Right lobe of liver (tissue), 6 donors: ENCODE data around the gene COL18A1. TPM values are rescaled to one million over a fixed set of nuclear protein-coding genes. Genes with fewer than 3 reads are reported as not detected.

Source experiments
- ATAC-seq, 4 donors: fragments of 200-7000 bp; cut with Tn5 transposase; one replicate each; pipeline ENCODE4 v1.9.1; 2020; ENCODE audit warnings: mild to moderate bottlenecking in 4 of 4, moderate library complexity in 4 of 4
- DNase-seq, 3 donors: peaks; one replicate each; pipeline ENCODE4 v3.0.0-alpha.2; 2020
- H3K27ac ChIP-seq, 3 donors: fragments of 200-600 bp; one replicate each; pipeline ENCODE4 v1.8.0; 2022
- H3K27me3 ChIP-seq, 2 donors: fragments of 200-600 bp; one replicate each; pipeline ENCODE4 v1.8.0; 2022
- H3K36me3 ChIP-seq, 4 donors: fragments of 200-600 bp; sonication (generic) in 1 of 4; one replicate each; pipeline versions ENCODE4 v1.5.1 to v1.8.0; 2017 to 2022; ENCODE audit warnings: control low read depth in 1 of 4
- H3K4me1 ChIP-seq, 4 donors: fragments of 200-600 bp; sonication (generic) in 1 of 4; one replicate each; pipeline versions ENCODE4 v1.5.1 to v1.8.0; 2017 to 2022; ENCODE audit warnings: control low read depth in 1 of 4
- H3K4me3 ChIP-seq, 3 donors: fragments of 200-600 bp; one replicate each; pipeline ENCODE4 v1.8.0; 2022
- H3K9me3 ChIP-seq, 4 donors: fragments of 200-600 bp; sonication (generic) in 1 of 4; one replicate each; pipeline versions ENCODE4 v1.5.1 to v1.8.0; 2017 to 2022; ENCODE audit warnings: control low read depth in 1 of 4
- POLR2A ChIP-seq: fragments of 450-650 bp; IDR thresholded peaks from one replicate; pipeline ENCODE4 v1.6.1; 2017; ENCODE audit warnings: antibody characterized with exemption, mild to moderate bottlenecking
- WGBS: methylation state at CpG from one replicate; pipeline ENCODE4 v1.1.6; 2018; ENCODE audit warnings: low coverage, low lambda C conversion rate; ENCODE audit not compliant: insufficient coverage; ENCODE audit errors: missing lambda C conversion rate; 5-methylcytosine and 5-hydroxymethylcytosine counted together
- intact Hi-C, 2 donors: fragments of 100-400 bp; cut with DNase I; formaldehyde crosslinking; loops; one replicate each; pipeline versions ENCODE4 v1.11.2 to v1.14.1; 2022
- total RNA-seq, 6 experiments: library from RNA; depleted of rRNA in 2 of 6; stranded (reverse); fragments of >200 nt in 2 of 6; fragmentation: NEBNext Ultra II Directional in 3 of 6; extraction: Animal tissue kit (Norgen Biotek cat#: 25700) in 3 of 6; gene quantifications; one replicate each; pipeline versions ENCODE4 v1.1.0 to v1.2.4, GENCODE V29; 2016 to 2023
- TF ChIP-seq, protein P1 (sequence below), 4 donors: fragments of 200-600 bp in 3 of 4; fragments of 450-650 bp in 1 of 4; IDR thresholded peaks; one replicate each; pipeline versions ENCODE4 v1.5.1 to v1.8.0; 2016 to 2022; ENCODE audit warnings: antibody characterized with exemption in 4 of 4, mild to moderate bottlenecking in 2 of 4
- donor health status: DM: no; HTN: yes; CAD: no.
- donor health status: DM: no; HTN: no; CAD: no.
- donor health status: DM: no; HTN: no; CAD: no.
- donor health status: DM: no; HTN: yes; CAD: no.
- donor health status: DM: no; HTN: yes; CAD: no.

The COL18A1 gene
- total RNA-seq, 6 experiments from 2014 or later = 261 to 487 (median 297) TPM

DNA sequence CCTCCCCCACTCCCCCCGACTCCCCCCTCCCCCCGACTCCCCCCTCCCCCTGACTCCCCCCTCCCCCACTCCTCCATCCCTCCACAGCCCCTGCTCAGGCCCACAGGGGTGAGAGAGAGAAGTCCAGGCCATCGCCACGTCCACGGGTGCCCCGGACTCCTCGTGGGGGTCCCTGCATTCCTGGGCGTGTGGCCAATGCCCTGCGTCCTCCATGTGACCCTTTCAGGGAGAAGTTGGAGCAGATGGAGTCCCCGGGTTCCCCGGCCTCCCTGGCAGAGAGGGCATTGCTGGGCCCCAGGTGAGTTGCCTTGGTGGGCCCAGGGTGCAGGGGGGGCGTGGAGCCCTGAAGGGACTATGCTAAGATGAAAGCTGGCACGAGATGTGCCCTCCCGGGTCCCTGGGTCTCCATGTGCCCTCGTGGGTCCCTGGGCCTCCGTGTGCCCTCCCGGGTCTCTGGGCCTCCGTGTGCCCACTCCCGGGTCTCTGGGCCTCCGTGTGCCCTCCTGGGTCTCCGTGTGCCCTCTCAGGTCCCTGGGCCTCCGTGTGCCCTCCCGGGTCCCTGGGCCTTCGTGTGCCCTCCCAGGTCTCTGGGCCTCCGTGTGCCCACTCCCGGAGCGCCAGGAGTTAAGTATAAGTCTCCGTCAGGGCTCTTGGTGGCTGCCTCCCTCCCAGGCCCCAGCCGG is 85.2 kb downstream of the COL18A1 start:
- intact Hi-C loops = no loop called here
- no peak overlapping the region for H3K27ac ChIP-seq
- no peaks in the 10 kb centered on the region for H3K9me3 ChIP-seq
- H3K4me1 ChIP-seq = no peaks in the 10 kb centered on the region
- H3K27me3 ChIP-seq = no peaks in the 10 kb centered on the region
- no peak for TF ChIP-seq POLR2A
- TF ChIP-seq, protein P1, sequence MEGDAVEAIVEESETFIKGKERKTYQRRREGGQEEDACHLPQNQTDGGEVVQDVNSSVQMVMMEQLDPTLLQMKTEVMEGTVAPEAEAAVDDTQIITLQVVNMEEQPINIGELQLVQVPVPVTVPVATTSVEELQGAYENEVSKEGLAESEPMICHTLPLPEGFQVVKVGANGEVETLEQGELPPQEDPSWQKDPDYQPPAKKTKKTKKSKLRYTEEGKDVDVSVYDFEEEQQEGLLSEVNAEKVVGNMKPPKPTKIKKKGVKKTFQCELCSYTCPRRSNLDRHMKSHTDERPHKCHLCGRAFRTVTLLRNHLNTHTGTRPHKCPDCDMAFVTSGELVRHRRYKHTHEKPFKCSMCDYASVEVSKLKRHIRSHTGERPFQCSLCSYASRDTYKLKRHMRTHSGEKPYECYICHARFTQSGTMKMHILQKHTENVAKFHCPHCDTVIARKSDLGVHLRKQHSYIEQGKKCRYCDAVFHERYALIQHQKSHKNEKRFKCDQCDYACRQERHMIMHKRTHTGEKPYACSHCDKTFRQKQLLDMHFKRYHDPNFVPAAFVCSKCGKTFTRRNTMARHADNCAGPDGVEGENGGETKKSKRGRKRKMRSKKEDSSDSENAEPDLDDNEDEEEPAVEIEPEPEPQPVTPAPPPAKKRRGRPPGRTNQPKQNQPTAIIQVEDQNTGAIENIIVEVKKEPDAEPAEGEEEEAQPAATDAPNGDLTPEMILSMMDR (IDR thresholded peaks at IDR 0.05) = no peak
- no peak overlapping the region for H3K4me3 ChIP-seq
- ATAC-seq (no peak), DNase-seq (no peak)
- H3K36me3 ChIP-seq = peaks cover 0 to 72% (median 32%) of the 10 kb centered on the region in 4 donors
- WGBS = 48% methylated on average over 10 of the region's 29 CpGs

DNA sequence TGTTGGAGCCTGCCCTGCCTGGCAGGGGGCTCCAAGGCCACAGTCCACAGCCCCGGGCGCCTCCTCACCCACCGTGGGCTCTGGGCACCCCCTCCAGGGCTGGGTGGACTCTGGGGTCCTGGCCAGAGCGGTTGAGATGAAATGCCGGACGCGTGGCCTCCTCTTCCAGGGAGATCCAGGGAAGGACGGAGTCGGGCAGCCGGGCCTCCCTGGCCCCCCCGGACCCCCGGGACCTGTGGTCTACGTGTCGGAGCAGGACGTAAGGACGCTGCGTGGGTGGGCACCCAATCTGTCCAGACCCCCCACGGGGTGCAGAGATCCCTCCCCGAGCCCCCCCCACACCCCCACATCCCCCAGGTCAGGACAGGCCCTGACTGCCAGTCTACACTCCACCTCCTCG is 86.1 kb downstream of the COL18A1 start:
- Histone ChIP-seq H3K9me3 (no peaks in the 10 kb centered on the region), H3K27ac (no peak overlapping the region), H3K27me3 (no peaks in the 10 kb centered on the region), H3K4me1 (no peaks in the 10 kb centered on the region), H3K4me3 (no peak overlapping the region), H3K36me3 (peaks cover 0 to 81% (median 31%) of the 10 kb centered on the region in 4 donors)
- no peak for DNase-seq
- intact Hi-C loops = no loop called here
- TF ChIP-seq, protein P1 (IDR thresholded peaks at IDR 0.05) = no peak
- TF ChIP-seq POLR2A = no peak
- 100% methylated on average over 2 of the region's 20 CpGs for WGBS
- ATAC-seq = no peak

DNA sequence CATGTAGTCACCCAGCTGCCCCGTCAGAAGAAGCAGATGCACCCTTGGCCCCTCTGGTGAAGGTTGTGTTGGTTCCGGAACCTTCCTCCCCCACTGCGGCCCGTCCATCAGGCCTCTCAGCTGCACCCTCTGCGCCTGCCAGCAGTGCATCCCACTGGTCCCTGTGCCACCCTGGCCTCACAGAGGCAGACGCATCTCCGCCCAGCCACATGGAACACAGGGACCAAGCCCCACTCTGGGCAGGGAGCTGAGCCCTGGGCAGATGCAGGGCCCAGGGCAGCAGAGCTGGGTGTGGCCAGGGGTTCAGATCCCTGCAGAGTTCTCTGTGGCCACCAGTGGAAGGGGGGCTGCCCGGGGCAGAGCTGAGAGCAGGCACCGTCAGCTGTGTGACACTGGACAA is 86.7 kb downstream of the COL18A1 start:
- WGBS = 60% methylated on average over 1 of the region's 9 CpGs
- DNase-seq (no peak), ATAC-seq (no peak)
- no peak overlapping the region for H3K4me3 ChIP-seq
- no peaks in the 10 kb centered on the region for H3K4me1 ChIP-seq
- no peak for TF ChIP-seq POLR2A
- TF ChIP-seq, protein P1 (IDR thresholded peaks at IDR 0.05) = no peak
- H3K27me3 ChIP-seq = no peaks in the 10 kb centered on the region
- no peaks in the 10 kb centered on the region for H3K9me3 ChIP-seq
- H3K27ac ChIP-seq = no peak overlapping the region
- H3K36me3 ChIP-seq = peaks cover 0 to 83% (median 34%) of the 10 kb centered on the region in 4 donors
- intact Hi-C loops = no loop called here

DNA sequence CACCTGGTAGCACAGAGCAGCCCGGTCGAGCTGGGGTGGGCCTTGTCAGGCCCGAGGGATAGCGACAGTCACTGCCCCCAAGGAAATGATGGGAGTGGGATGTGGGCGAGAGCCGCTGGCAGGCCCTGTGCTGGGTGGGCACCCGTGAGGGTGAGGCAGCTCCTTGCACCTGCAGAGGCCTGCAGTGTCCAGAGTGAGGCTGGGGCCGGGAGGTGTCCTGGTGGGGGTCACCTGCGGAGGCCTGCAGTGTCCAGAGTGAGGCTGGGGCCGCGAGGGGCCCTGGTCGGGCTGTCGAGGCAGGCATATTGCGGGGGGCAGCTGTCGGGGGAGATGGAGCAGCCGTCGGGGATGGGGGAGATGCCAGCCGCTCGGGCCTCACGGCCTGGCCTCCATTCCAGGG is 87.8 kb downstream of the COL18A1 start:
- Histone ChIP-seq H3K36me3 (peaks cover 0 to 83% (median 36%) of the 10 kb centered on the region in 4 donors), H3K4me3 (no peak overlapping the region), H3K9me3 (no peaks in the 10 kb centered on the region), H3K27me3 (no peaks in the 10 kb centered on the region), H3K27ac (no peak overlapping the region), H3K4me1 (no peaks in the 10 kb centered on the region)
- ATAC-seq (no peak), DNase-seq (no peak)
- no peak for TF ChIP-seq POLR2A
- TF ChIP-seq, protein P1 (IDR thresholded peaks at IDR 0.05) = no peak
- intact Hi-C loops = no loop called here
- 96% methylated on average over 5 of the region's 20 CpGs for WGBS
